WI38 (cell line): ENCODE data around the gene IL13RA2.

ENCODE experiments used
- H3K4me3 ChIP-seq: 2 replicates; pipeline ENCODE4 v1.5.1; 2011; ENCODE audit warnings: low read depth, mild to moderate bottlenecking, control low read depth, low read length
- CTCF ChIP-seq: IDR thresholded peaks from 2 replicates; pipeline ENCODE4 v1.5.1; 2012; ENCODE audit warnings: low read depth, mild to moderate bottlenecking, control low read depth, low read length

IL13RA2 gene

GRCh38 chrX:114964374-114964773, 53.0 kb downstream of the IL13RA2 start:
- no peak overlapping the region for H3K4me3 ChIP-seq
- TF ChIP-seq CTCF, result no peak

- no peak overlapping the region for H3K4me3 ChIP-seq
- TF ChIP-seq CTCF, result no peak
Observed at GRCh38 chrX:114962209-114962608, 55.2 kb downstream of the IL13RA2 start.

GRCh38 chrX:114959729-114960128, 57.7 kb downstream of the IL13RA2 start:
- no peak overlapping the region for H3K4me3 ChIP-seq
- no peak for TF ChIP-seq CTCF
